Measurements from ENCODE around the gene ESRRA. TPM values are rescaled to one million over a fixed set of nuclear protein-coding genes. Genes with fewer than 3 reads are reported as not detected.
A peak's percentile ranks its signal among the peaks of the same experiment; 100 is the strongest.

The ESRRA gene
- total RNA-seq, 6 experiments from 2014 or later: 18.9 to 25.0 (median 21.7) TPM

DNA sequence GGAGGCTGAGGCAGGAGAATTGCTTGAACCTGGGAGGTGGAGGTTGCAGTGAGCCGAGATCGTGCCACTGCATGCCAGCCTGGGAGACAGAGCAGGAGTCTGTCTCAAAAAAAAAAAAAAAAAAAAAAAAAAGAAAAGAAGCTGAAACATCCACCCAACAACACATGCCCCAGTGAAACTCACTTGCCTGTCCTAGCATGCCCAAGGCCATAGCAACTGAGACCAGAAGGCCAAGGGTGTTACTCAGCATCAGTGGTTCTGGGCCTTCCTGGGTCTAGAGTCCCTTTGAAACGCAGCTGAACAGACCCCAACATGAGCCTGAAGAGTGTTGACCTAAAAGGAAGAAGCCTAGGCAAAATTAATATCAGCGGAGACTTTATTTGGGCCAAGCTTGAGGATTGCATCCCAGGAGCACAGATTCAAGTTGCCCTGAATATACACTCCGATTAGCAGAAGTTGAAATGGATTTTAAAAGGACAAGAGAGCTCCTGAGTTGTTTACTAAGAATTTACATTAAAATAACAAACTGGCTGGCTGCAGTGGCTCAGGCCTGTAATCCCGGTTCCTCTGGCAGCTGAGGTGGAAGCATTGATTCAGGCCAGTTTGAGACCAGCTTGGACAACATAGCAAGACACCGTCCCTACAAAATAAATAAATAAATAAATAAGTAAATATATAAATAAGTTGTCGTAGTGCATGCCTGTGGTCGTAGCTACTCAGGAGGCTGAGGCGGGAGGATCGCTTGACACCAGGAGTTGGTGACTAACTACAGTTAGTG is 19.6 kb downstream of the ESRRA start:
- Mint-ChIP-seq H3K27ac (peak overlapping the region; percentile 61), H3K4me3 (no peak overlapping the region), H3K27me3 (ENCODE audit: insufficient read depth) (peaks cover 6% of the 10 kb centered on the region), H3K36me3 (ENCODE audit: low read depth) (peaks cover 12% of the 10 kb centered on the region), H3K4me1 (ENCODE audit: low read depth) (peaks cover 6% of the 10 kb centered on the region), H3K9me3 (no peaks in the 10 kb centered on the region; the same call in 1 of the 2 replicates)
- no peak for DNase-seq
- TF ChIP-seq, protein P1, sequence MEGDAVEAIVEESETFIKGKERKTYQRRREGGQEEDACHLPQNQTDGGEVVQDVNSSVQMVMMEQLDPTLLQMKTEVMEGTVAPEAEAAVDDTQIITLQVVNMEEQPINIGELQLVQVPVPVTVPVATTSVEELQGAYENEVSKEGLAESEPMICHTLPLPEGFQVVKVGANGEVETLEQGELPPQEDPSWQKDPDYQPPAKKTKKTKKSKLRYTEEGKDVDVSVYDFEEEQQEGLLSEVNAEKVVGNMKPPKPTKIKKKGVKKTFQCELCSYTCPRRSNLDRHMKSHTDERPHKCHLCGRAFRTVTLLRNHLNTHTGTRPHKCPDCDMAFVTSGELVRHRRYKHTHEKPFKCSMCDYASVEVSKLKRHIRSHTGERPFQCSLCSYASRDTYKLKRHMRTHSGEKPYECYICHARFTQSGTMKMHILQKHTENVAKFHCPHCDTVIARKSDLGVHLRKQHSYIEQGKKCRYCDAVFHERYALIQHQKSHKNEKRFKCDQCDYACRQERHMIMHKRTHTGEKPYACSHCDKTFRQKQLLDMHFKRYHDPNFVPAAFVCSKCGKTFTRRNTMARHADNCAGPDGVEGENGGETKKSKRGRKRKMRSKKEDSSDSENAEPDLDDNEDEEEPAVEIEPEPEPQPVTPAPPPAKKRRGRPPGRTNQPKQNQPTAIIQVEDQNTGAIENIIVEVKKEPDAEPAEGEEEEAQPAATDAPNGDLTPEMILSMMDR (IDR thresholded peaks at IDR 0.05): no peak

DNA sequence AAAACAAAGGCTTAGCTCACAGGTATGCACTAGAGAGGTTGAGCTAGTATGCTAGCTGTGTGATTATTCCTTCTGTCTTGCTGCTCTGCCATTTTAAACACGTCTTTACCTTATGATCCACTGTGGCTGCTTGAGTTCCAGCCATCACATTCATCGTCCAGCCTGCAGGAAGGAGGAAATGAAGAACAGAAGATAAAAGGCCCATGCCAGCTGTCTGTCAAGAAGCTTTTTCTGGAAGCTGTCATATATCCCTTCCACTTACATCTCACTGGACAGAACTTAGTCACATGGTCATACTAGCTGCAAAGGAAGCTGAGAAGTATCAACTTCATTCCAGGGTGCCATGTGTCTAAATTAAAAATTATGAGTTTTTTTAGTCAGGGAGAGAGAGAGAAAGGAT is 22.1 kb downstream of the ESRRA start:
- H3K4me3 Mint-ChIP-seq: no peak overlapping the region
- H3K4me1 Mint-ChIP-seq (ENCODE audit: low read depth): peaks cover 10% of the 10 kb centered on the region
- no peaks in the 10 kb centered on the region; the same call in 1 of the 2 replicates for H3K9me3 Mint-ChIP-seq
- H3K36me3 Mint-ChIP-seq (ENCODE audit: low read depth): no peaks in the 10 kb centered on the region
- H3K27me3 Mint-ChIP-seq (ENCODE audit: insufficient read depth): peaks cover 6% of the 10 kb centered on the region
- DNase-seq: no peak
- H3K27ac Mint-ChIP-seq: no peak overlapping the region
- TF ChIP-seq, protein P1 (IDR thresholded peaks at IDR 0.05): no peak

- DNase-seq: no peak
- Mint-ChIP-seq H3K27ac (no peak overlapping the region), H3K27me3 (ENCODE audit: insufficient read depth) (peaks cover 6% of the 10 kb centered on the region), H3K4me3 (no peak overlapping the region), H3K4me1 (ENCODE audit: low read depth) (peaks cover 10% of the 10 kb centered on the region), H3K36me3 (ENCODE audit: low read depth) (no peaks in the 10 kb centered on the region), H3K9me3 (no peaks in the 10 kb centered on the region; the same call in 1 of the 2 replicates)
- TF ChIP-seq, protein P1 (IDR thresholded peaks at IDR 0.05): no peak
Observed at GRCh38 chr11:64327993-64328392, 22.7 kb downstream of the ESRRA start.

DNA sequence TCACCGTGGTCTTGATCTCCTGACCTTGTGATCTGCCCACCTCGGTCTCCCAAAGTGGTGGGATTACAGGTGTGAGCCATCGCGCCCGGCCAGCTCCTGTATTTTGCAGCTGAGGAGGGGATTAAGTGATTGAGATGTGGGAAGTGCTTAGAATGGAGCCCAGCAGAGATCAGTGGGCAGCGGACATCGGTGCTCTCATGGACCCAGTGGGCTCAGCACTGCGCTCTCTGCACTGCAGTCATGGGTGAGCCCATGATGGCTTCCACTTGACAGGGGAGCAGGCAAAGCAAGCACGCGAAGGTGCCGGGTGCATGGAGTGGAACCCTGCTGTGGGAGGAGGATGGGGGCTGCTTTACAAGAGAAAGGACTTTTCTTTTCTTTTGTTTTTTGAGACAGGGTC is 25.6 kb downstream of the ESRRA start:
- Mint-ChIP-seq H3K4me1 (ENCODE audit: low read depth) (peaks cover 22% of the 10 kb centered on the region), H3K4me3 (no peak overlapping the region), H3K9me3 (no peaks in the 10 kb centered on the region; the same call in 1 of the 2 replicates), H3K27me3 (ENCODE audit: insufficient read depth) (peaks cover 6% of the 10 kb centered on the region), H3K27ac (no peak overlapping the region), H3K36me3 (ENCODE audit: low read depth) (no peaks in the 10 kb centered on the region)
- TF ChIP-seq, protein P1 (IDR thresholded peaks at IDR 0.05): no peak
- no peak for DNase-seq

GRCh38 chr11:64331569-64332371 is 26.4 kb downstream of the ESRRA start:
- peaks cover 22% of the 10 kb centered on the region for H3K4me1 Mint-ChIP-seq (ENCODE audit: low read depth)
- TF ChIP-seq, protein P1 (IDR thresholded peaks at IDR 0.05): peak; percentile 86
- H3K27ac Mint-ChIP-seq: peak overlapping the region; percentile 25
- no peaks in the 10 kb centered on the region for H3K36me3 Mint-ChIP-seq (ENCODE audit: low read depth)
- H3K9me3 Mint-ChIP-seq: no peaks in the 10 kb centered on the region; the same call in 1 of the 2 replicates
- peak overlapping the region; percentile 12 for H3K4me3 Mint-ChIP-seq
- peaks cover 6% of the 10 kb centered on the region for H3K27me3 Mint-ChIP-seq (ENCODE audit: insufficient read depth)
- peak; percentile 92 for DNase-seq
